ENCODE results near the gene GFOD1.
"Not testable (repeated sequence)": the region's sequence is repeated elsewhere in the genome, so short reads cannot be mapped to it uniquely, and the experiment has no call there.

GFOD1 gene

DNA sequence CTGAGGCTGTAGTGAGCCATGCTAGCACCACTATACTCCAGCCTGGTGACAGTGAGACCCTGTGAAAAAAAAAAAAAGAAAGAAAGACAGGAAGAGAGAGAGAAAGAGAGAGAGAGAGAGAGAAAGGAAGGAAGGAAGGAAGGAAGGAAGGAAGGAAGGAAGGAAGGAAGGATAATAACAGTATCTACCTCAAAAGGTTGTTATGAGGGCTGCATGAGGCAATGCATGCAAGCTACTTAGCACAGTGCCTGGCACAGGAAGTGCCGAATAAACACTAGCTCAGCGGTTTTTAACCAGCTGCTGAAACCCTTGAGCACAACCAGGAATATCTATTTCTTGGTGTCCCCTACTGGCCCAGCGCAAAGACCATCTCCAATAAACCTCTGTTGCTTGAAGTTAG is 96.7 kb downstream of the GFOD1 start:
- Histone ChIP-seq H3K27me3 (ENCODE audit: insufficient read depth, low read length, poor library complexity, severe bottlenecking) (no peaks in the 10 kb centered on the region), H3K9ac (ENCODE audit: low read depth, low read length, poor library complexity, severe bottlenecking) (no peak overlapping the region), H3K4me3 (ENCODE audit: low read length, poor library complexity, severe bottlenecking) (no peak overlapping the region), H3K9me3 (ENCODE audit: insufficient read depth, low read depth, low read length) (no peaks in the 10 kb centered on the region), H3K4me2 (ENCODE audit: low read depth, low read length, poor library complexity, severe bottlenecking) (peak overlapping the region; percentile 8), H3K4me1 (ENCODE audit: insufficient read depth, low read length, poor library complexity, severe bottlenecking) (peaks cover 17% of the 10 kb centered on the region), H3F3A (ENCODE audit: low read depth) (peaks cover 2% of the 10 kb centered on the region; the same call in 1 of the 2 replicates), H4K20me1 (ENCODE audit: insufficient read depth, low read length, poor library complexity, severe bottlenecking) (no peaks in the 10 kb centered on the region), H3K9me2 (replicated peaks; ENCODE audit: low read depth, low read length) (no peaks in the 10 kb centered on the region), H3K36me3 (ENCODE audit: insufficient read depth, low read length) (no peaks in the 10 kb centered on the region), H3K79me2 (ENCODE audit: insufficient read depth, low read length) (no peaks in the 10 kb centered on the region), H2AFZ (ENCODE audit: low read length) (no peak overlapping the region)
- no peak for TF ChIP-seq EZH2phosphoT487 (IDR thresholded peaks at IDR 0.05; ENCODE audit: borderline replicate concordance)
- no peak for TF ChIP-seq CTCF (conservative IDR thresholded peaks at IDR 0.05; ENCODE audit: low read length)

GRCh38 chr6:13389237-13389636 is 98.2 kb downstream of the GFOD1 start:
- not testable (repeated sequence) for H3K9me3 ChIP-seq (ENCODE audit: insufficient read depth, low read depth, low read length); H3K79me2 ChIP-seq (ENCODE audit: insufficient read depth, low read length)

GRCh38 chr6:13388769-13389168 is 98.6 kb downstream of the GFOD1 start:
- H2AFZ ChIP-seq (ENCODE audit: low read length); H3K4me1 ChIP-seq (ENCODE audit: insufficient read depth, low read length, poor library complexity, severe bottlenecking); H3K9me2 ChIP-seq (replicated peaks; ENCODE audit: low read depth, low read length); H3K9ac ChIP-seq (ENCODE audit: low read depth, low read length, poor library complexity, severe bottlenecking); H3K79me2 ChIP-seq (ENCODE audit: insufficient read depth, low read length); H3K27me3 ChIP-seq (ENCODE audit: insufficient read depth, low read length, poor library complexity, severe bottlenecking); H4K20me1 ChIP-seq (ENCODE audit: insufficient read depth, low read length, poor library complexity, severe bottlenecking); H3K4me2 ChIP-seq (ENCODE audit: low read depth, low read length, poor library complexity, severe bottlenecking); H3K9me3 ChIP-seq (ENCODE audit: insufficient read depth, low read depth, low read length); H3F3A ChIP-seq (ENCODE audit: low read depth); H3K4me3 ChIP-seq (ENCODE audit: low read length, poor library complexity, severe bottlenecking); H3K36me3 ChIP-seq (ENCODE audit: insufficient read depth, low read length): not testable (repeated sequence)

More at GRCh38 chr6:13389237-13389636, 98.2 kb downstream of the GFOD1 start:
- H3K27me3 ChIP-seq (ENCODE audit: insufficient read depth, low read length, poor library complexity, severe bottlenecking); H3K4me1 ChIP-seq (ENCODE audit: insufficient read depth, low read length, poor library complexity, severe bottlenecking); H3K4me2 ChIP-seq (ENCODE audit: low read depth, low read length, poor library complexity, severe bottlenecking); H4K20me1 ChIP-seq (ENCODE audit: insufficient read depth, low read length, poor library complexity, severe bottlenecking); H3K36me3 ChIP-seq (ENCODE audit: insufficient read depth, low read length); H3K4me3 ChIP-seq (ENCODE audit: low read length, poor library complexity, severe bottlenecking); H3K9me2 ChIP-seq (replicated peaks; ENCODE audit: low read depth, low read length); H3F3A ChIP-seq (ENCODE audit: low read depth); H3K9ac ChIP-seq (ENCODE audit: low read depth, low read length, poor library complexity, severe bottlenecking); H2AFZ ChIP-seq (ENCODE audit: low read length): not testable (repeated sequence)

DNA sequence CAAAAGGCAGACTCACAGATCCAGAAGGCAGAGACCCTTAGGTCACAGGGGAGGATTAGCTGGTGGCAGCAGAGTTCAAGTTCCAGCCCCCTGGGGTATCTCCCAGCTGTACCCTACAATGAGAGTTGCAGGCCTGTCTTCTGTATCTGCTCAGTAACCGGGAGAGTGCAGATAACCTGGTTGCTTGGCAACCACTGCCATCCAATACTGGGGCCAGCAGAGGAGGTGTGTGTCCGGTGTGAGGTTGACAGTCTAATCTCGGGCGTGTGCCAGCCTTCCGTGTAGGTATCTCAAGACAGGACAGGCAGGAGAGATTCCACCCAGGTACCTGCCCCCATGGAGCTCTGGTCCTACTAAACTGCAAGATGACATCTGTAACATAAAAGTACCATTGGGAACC is 102.4 kb downstream of the GFOD1 start:
- Histone ChIP-seq H4K20me1 (ENCODE audit: insufficient read depth, low read length, poor library complexity, severe bottlenecking) (no peaks in the 10 kb centered on the region), H3K4me2 (ENCODE audit: low read depth, low read length, poor library complexity, severe bottlenecking) (no peak overlapping the region), H3K27me3 (ENCODE audit: insufficient read depth, low read length, poor library complexity, severe bottlenecking) (no peaks in the 10 kb centered on the region), H3K9me2 (replicated peaks; ENCODE audit: low read depth, low read length) (no peaks in the 10 kb centered on the region), H3K79me2 (ENCODE audit: insufficient read depth, low read length) (no peaks in the 10 kb centered on the region), H3K4me1 (ENCODE audit: insufficient read depth, low read length, poor library complexity, severe bottlenecking) (no peaks in the 10 kb centered on the region), H3F3A (ENCODE audit: low read depth) (no peaks in the 10 kb centered on the region), H3K9ac (ENCODE audit: low read depth, low read length, poor library complexity, severe bottlenecking) (no peak overlapping the region), H3K4me3 (ENCODE audit: low read length, poor library complexity, severe bottlenecking) (no peak overlapping the region), H3K9me3 (ENCODE audit: insufficient read depth, low read depth, low read length) (no peaks in the 10 kb centered on the region), H2AFZ (ENCODE audit: low read length) (no peak overlapping the region), H3K36me3 (ENCODE audit: insufficient read depth, low read length) (no peaks in the 10 kb centered on the region)
- no peak for TF ChIP-seq EZH2phosphoT487 (IDR thresholded peaks at IDR 0.05; ENCODE audit: borderline replicate concordance)

GRCh38 chr6:13384506-13384905 is 102.9 kb downstream of the GFOD1 start:
- TF ChIP-seq CTCF (conservative IDR thresholded peaks at IDR 0.05; ENCODE audit: low read length): no peak
- no peak for TF ChIP-seq EZH2phosphoT487 (IDR thresholded peaks at IDR 0.05; ENCODE audit: borderline replicate concordance)
- Histone ChIP-seq H3K9me3 (ENCODE audit: insufficient read depth, low read depth, low read length) (no peaks in the 10 kb centered on the region), H3K9me2 (replicated peaks; ENCODE audit: low read depth, low read length) (no peaks in the 10 kb centered on the region), H3K4me2 (ENCODE audit: low read depth, low read length, poor library complexity, severe bottlenecking) (no peak overlapping the region), H3F3A (ENCODE audit: low read depth) (no peaks in the 10 kb centered on the region), H3K4me1 (ENCODE audit: insufficient read depth, low read length, poor library complexity, severe bottlenecking) (no peaks in the 10 kb centered on the region), H3K36me3 (ENCODE audit: insufficient read depth, low read length) (no peaks in the 10 kb centered on the region), H4K20me1 (ENCODE audit: insufficient read depth, low read length, poor library complexity, severe bottlenecking) (no peaks in the 10 kb centered on the region), H2AFZ (ENCODE audit: low read length) (no peak overlapping the region), H3K27me3 (ENCODE audit: insufficient read depth, low read length, poor library complexity, severe bottlenecking) (no peaks in the 10 kb centered on the region), H3K79me2 (ENCODE audit: insufficient read depth, low read length) (no peaks in the 10 kb centered on the region), H3K9ac (ENCODE audit: low read depth, low read length, poor library complexity, severe bottlenecking) (no peak overlapping the region), H3K4me3 (ENCODE audit: low read length, poor library complexity, severe bottlenecking) (no peak overlapping the region)
